ENCODE results near the gene NPRL2. TPM values are rescaled to one million over a fixed set of nuclear protein-coding genes. Genes with fewer than 3 reads are reported as not detected.
A peak's percentile ranks its signal among the peaks of the same experiment; 100 is the strongest.

The NPRL2 gene
- total and polyA plus RNA-seq, 2 donors (not counting 3 experiments of a cell fraction or from before 2014, with no cell fraction given), result 13.4 to 30.6 TPM

DNA sequence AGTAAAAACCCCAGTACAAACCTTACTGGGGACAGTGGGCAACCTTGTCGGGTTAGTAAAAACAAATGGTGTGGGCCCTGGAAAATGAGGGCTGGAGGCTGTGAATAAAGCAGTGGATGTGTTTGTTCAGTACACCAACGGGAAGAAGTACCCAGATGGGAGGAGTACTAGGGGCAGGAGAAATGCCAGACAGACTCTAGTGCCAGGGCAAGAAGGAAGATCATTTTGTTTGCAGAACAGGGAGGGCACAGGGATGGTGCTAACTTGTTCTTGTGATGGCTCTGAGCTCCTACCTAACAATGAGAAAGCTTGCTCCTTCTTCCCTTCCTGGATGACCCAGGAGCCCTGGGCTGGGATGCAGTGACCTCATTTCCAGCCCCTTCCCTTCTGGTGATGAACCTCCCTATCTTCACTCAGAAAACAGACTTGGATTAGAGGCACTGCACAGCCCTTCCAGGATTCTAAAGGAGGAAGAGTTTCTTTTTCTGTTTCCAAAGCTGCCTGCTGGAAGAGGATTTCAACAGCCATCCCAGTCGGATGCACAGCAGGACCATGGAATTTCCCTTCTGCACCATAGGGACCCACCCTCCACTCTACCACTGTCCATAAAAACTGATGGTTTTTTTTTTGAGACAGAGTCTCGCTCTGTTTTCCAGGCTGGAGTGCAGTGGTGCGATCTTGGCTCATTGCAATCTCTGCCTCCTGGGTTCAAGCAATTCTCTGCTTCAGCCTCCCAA is 16.1 kb downstream of the NPRL2 start:
- Histone ChIP-seq H3K9ac (replicated peaks; ENCODE audit: extremely low read depth, insufficient read depth, low read length) (peak overlapping the region; percentile 78), H3K27ac (ENCODE audit: insufficient read depth, low read depth, low read length) (peak overlapping the region; percentile 95), H3K36me3 (ENCODE audit: control insufficient read depth in 2 of 2, extremely low read depth in 1 of 2, insufficient read depth in 2 of 2, low read length in 2 of 2) (peaks cover 20 to 26% of the 10 kb centered on the region in 2 experiments), H3K27me3 (ENCODE audit: control insufficient read depth in 2 of 2, insufficient read depth in 2 of 2, low read length in 2 of 2) (no peaks in the 10 kb centered on the region), H3K4me1 (ENCODE audit: control insufficient read depth, extremely low read depth, insufficient read depth, low read length) (peaks cover 36% of the 10 kb centered on the region), H3K9me1 (replicated peaks; ENCODE audit: control insufficient read depth, extremely low read depth, insufficient read depth, low read length) (no peaks in the 10 kb centered on the region), H3K4me3 (replicated peaks in 1 of 3; ENCODE audit: insufficient read depth in 1 of 3, low read depth in 1 of 3, low read length in 3 of 3) (peak overlapping the region in 1 of 3 experiments; percentile 24), H3K4me2 (ENCODE audit: insufficient read depth, low read length) (peak overlapping the region; percentile 93), H2AFZ (ENCODE audit: low read depth, low read length) (no peak overlapping the region), H3K79me2 (ENCODE audit: control insufficient read depth, insufficient read depth, low read length) (peaks cover 60% of the 10 kb centered on the region), H4K20me1 (replicated peaks; ENCODE audit: control insufficient read depth, extremely low read depth, insufficient read depth, low read length) (no peaks in the 10 kb centered on the region), H3K9me3 (replicated peaks; ENCODE audit: control insufficient read depth, insufficient read depth, low read length) (no peaks in the 10 kb centered on the region)
- no peak for FAIRE-seq
- dilution Hi-C loops (cut with MboI; ENCODE audit: extremely low pct_ligation_motif_present, low sequenced_read_pairs), result no loop called here
- CTCF ChIA-PET, result interaction anchor here (0.6 to 5.0 kb wide), 5 partner anchors 11 to 208 kb away, joined by 3 to 66 read pairs (median 4); partner anchors contain the start of gene HYAL2
- DNase-seq (ENCODE audit: low read depth, low spot score), result peak; percentile 47
- intact Hi-C loops (cut with micrococcal nuclease), result loop anchor here (1.0 kb wide), 1 partner anchor 11 kb away; no protein-coding TSS in a partner anchor
- no peak for TF ChIP-seq EZH2 (IDR thresholded peaks at IDR 0.05; ENCODE audit: borderline replicate concordance, low read depth, low read length, severe bottlenecking)
- TF ChIP-seq MYC (IDR thresholded peaks at IDR 0.05; ENCODE audit: low read depth, low read length), result no peak
- TF ChIP-seq POLR2AphosphoS5 (IDR thresholded peaks at IDR 0.05; ENCODE audit: insufficient read depth, low read depth, low read length), result no peak
- TF ChIP-seq MAX (IDR thresholded peaks at IDR 0.05; ENCODE audit: insufficient read depth, insufficient read length), result no peak
- TF ChIP-seq GATA2 (IDR thresholded peaks at IDR 0.05; ENCODE audit: insufficient read depth, insufficient read length, low read depth, low read length), result no peak
- TF ChIP-seq FOS (IDR thresholded peaks at IDR 0.05; ENCODE audit: borderline replicate concordance, insufficient read depth, low read length), result no peak
- TF ChIP-seq, protein P1, sequence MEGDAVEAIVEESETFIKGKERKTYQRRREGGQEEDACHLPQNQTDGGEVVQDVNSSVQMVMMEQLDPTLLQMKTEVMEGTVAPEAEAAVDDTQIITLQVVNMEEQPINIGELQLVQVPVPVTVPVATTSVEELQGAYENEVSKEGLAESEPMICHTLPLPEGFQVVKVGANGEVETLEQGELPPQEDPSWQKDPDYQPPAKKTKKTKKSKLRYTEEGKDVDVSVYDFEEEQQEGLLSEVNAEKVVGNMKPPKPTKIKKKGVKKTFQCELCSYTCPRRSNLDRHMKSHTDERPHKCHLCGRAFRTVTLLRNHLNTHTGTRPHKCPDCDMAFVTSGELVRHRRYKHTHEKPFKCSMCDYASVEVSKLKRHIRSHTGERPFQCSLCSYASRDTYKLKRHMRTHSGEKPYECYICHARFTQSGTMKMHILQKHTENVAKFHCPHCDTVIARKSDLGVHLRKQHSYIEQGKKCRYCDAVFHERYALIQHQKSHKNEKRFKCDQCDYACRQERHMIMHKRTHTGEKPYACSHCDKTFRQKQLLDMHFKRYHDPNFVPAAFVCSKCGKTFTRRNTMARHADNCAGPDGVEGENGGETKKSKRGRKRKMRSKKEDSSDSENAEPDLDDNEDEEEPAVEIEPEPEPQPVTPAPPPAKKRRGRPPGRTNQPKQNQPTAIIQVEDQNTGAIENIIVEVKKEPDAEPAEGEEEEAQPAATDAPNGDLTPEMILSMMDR (IDR thresholded peaks at IDR 0.05; ENCODE audit: extremely low read depth in 1 of 2, insufficient read depth in 1 of 2, low read depth in 1 of 2, low read length in 2 of 2), result no peak
- TF ChIP-seq POLR2A (IDR thresholded peaks at IDR 0.05; ENCODE audit: low read depth, low read length), result no peak
- TF ChIP-seq JUN (IDR thresholded peaks at IDR 0.05; ENCODE audit: borderline replicate concordance, insufficient read depth, insufficient read length, low read depth), result no peak
- POLR2A ChIA-PET, result interaction anchor here (6.1 kb wide), 1 partner anchor 12 kb away, joined by 38 read pairs; the partner anchor contains the start of gene HYAL2
- no TSS peak for BruUV-seq (replicated peaks)
